HepG2 (cell line): ENCODE results near the gene SNRPD2. TPM values are rescaled to one million over a fixed set of nuclear protein-coding genes. Genes with fewer than 3 reads are reported as not detected.

ENCODE experiments used
- ATAC-seq: fragments of 200-7000 bp; cut with Tn5 transposase; 3 replicates; pipeline ENCODE4 v1.9.1; 2020; ENCODE audit warnings: mild to moderate bottlenecking, moderate library complexity
- BruUV-seq: library from RNA; stranded (reverse); fragments of 400-500 nt; replicated peaks from 2 replicates; lab custom pipeline; 2021; lab: Mats Ljungman, UMichigan
- CTCF ChIA-PET: fragments of 300-600 bp; formaldehyde crosslinking; extraction: SDS; loops from one replicate; lab custom pipeline; 2021; ENCODE audit warnings: low total read pairs, inconsistent platforms, low intra/inter-chr PET ratio; lab: Yijun Ruan, JAX
- POLR2A ChIA-PET: fragments of 350-600 bp; sonication (Branson Sonifier 250); formaldehyde crosslinking; loops from one replicate; lab custom pipeline; 2020; ENCODE audit warnings: antibody characterized with exemption, inconsistent platforms; lab: Yijun Ruan, JAX
- DNase-seq: peaks from one replicate; pipeline ENCODE4 v3.0.0-alpha.2; 2015; ENCODE audit warnings: low spot score
- FAIRE-seq: peaks from 3 replicates; lab custom pipeline; 2011; peaks lifted over from hg19 to GRCh38; lab: Jason Lieb, UNC
- H2AFZ ChIP-seq: one replicate; pipeline ENCODE4 v1.6.1; 2011; ENCODE audit warnings: low read length, inconsistent platforms
- H3K27ac ChIP-seq: fragments of 300-600 bp; 3 replicates; pipeline ENCODE4 v1.8.0; 2011; ENCODE audit warnings: mixed run types, mild to moderate bottlenecking, mixed read lengths, low read length, inconsistent platforms; ENCODE audit not compliant: insufficient read depth; ENCODE audit errors: extremely low read length
- H3K27me3 ChIP-seq, 2 experiments: fragments of 200-600 bp in 1 of 2; 2 replicates in 1 of 2; 3 replicates in 1 of 2; pipeline versions ENCODE4 v1.6.0 to v1.8.0; 2011; ENCODE audit warnings: low read length in 2 of 2, mild to moderate bottlenecking in 2 of 2, moderate library complexity in 2 of 2, inconsistent platforms in 1 of 2; ENCODE audit not compliant: insufficient read depth in 2 of 2, control insufficient read depth in 1 of 2
- H3K36me3 ChIP-seq, 2 experiments: fragments of 200-600 bp in 1 of 2; replicated peaks in 1 of 2; 2 replicates in 1 of 2; 3 replicates in 1 of 2; pipeline versions ENCODE4 v1.5.1 to v1.8.0; 2011; ENCODE audit warnings: low read length in 2 of 2, inconsistent platforms in 1 of 2; ENCODE audit not compliant: insufficient read depth in 2 of 2, control insufficient read depth in 1 of 2
- H3K4me1 ChIP-seq: 2 replicates; pipeline ENCODE4 v1.5.1; 2012; ENCODE audit warnings: low read length, inconsistent platforms; ENCODE audit not compliant: insufficient read depth
- H3K4me2 ChIP-seq: 2 replicates; pipeline ENCODE4 v1.6.0; 2011; ENCODE audit warnings: low read depth, low read length, inconsistent platforms
- H3K4me3 ChIP-seq, 3 experiments: fragments of 200-600 bp in 1 of 3; sonication (generic), shearing (Covaris generic) in 1 of 3; replicated peaks in 1 of 3; 2 replicates each; pipeline ENCODE4 v1.5.1; 2011 to 2016; ENCODE audit warnings: low read length in 3 of 3, inconsistent platforms in 2 of 3, low read depth in 2 of 3, mild to moderate bottlenecking in 2 of 3, control low read depth in 1 of 3, mixed read lengths in 1 of 3; ENCODE audit not compliant: insufficient read depth in 1 of 3
- H3K79me2 ChIP-seq: one replicate; pipeline ENCODE4 v1.6.1; 2011; ENCODE audit warnings: low read length, inconsistent platforms; ENCODE audit not compliant: insufficient read depth
- H3K9ac ChIP-seq: 2 replicates; pipeline ENCODE4 v1.6.0; 2011; ENCODE audit warnings: mild to moderate bottlenecking, low read depth, low read length, inconsistent platforms; ENCODE audit not compliant: insufficient read depth
- H3K9me3 ChIP-seq: 2 replicates; pipeline ENCODE4 v1.5.1; 2012; ENCODE audit warnings: mild to moderate bottlenecking, low read length
- H4K20me1 ChIP-seq: 2 replicates; pipeline ENCODE4 v1.6.0; 2011; ENCODE audit warnings: inconsistent platforms, mild to moderate bottlenecking, low read length, moderate library complexity; ENCODE audit not compliant: insufficient read depth
- ADNP ChIP-seq: sonication (generic); formaldehyde crosslinking; IDR thresholded peaks from 2 replicates; pipeline ENCODE4 v1.4.0; 2020; ENCODE audit warnings: missing genetic modification reagents
- ERF ChIP-seq: IDR thresholded peaks from 2 replicates; pipeline ENCODE4 v1.6.1; 2018; ENCODE audit warnings: missing biosample characterization, missing genetic modification reagents
- HBP1 ChIP-seq: IDR thresholded peaks from 2 replicates; pipeline ENCODE4 v1.6.1; 2016; ENCODE audit warnings: low read depth, control low read depth
- REPIN1 ChIP-seq: sonication (generic); formaldehyde crosslinking; IDR thresholded peaks from 2 replicates; pipeline ENCODE4 v1.8.0; 2022; ENCODE audit warnings: missing genetic modification reagents, low read depth, mild to moderate bottlenecking, borderline replicate concordance
- SP4 ChIP-seq: sonication (generic); formaldehyde crosslinking; IDR thresholded peaks from 2 replicates; pipeline ENCODE4 v1.8.1; 2023; ENCODE audit warnings: mild to moderate bottlenecking, missing genetic modification reagents
- THAP7 ChIP-seq: sonication (generic); formaldehyde crosslinking; IDR thresholded peaks from 2 replicates; pipeline ENCODE4 v1.8.1; 2023; ENCODE audit warnings: mild to moderate bottlenecking, missing genetic modification reagents
- ZFP36 ChIP-seq: fragments of 150-350 bp; IDR thresholded peaks from 2 replicates; pipeline ENCODE4 v1.6.1; 2018; ENCODE audit warnings: borderline replicate concordance, low read length, low read depth; ENCODE audit not compliant: partially characterized antibody
- ZMYM3 ChIP-seq: sonication (generic); formaldehyde crosslinking; IDR thresholded peaks from 2 replicates; pipeline ENCODE4 v1.5.1; 2020; ENCODE audit warnings: mild to moderate bottlenecking, missing genetic modification reagents
- ZNF501 ChIP-seq: sonication (generic); formaldehyde crosslinking; IDR thresholded peaks from 2 replicates; pipeline ENCODE4 v1.5.1; 2020; ENCODE audit warnings: mild to moderate bottlenecking, moderate library complexity, missing genetic modification reagents
- ZNF629 ChIP-seq: sonication (generic); formaldehyde crosslinking; conservative IDR thresholded peaks from 2 replicates; pipeline ENCODE4 v1.5.0; 2020; ENCODE audit warnings: missing genetic modification reagents
- ZNF687 ChIP-seq: sonication (generic); formaldehyde crosslinking; IDR thresholded peaks from 2 replicates; pipeline ENCODE4 v1.5.1; 2020; ENCODE audit warnings: mild to moderate bottlenecking, missing genetic modification reagents, moderate library complexity
- WGBS: methylation state at CpG from one replicate; pipeline ENCODE4 v1.1.6; 2017; ENCODE audit warnings: low lambda C conversion rate; 5-methylcytosine and 5-hydroxymethylcytosine counted together
- in situ Hi-C: cut with HindIII; loops from 2 replicates; pipeline ENCODE4 v1.10.0; 2017; ENCODE audit warnings: low pct_unique_long_range_greater_than_20kb; ENCODE audit not compliant: extremely low pct_ligation_motif_present
- intact Hi-C: fragments of 100-400 bp; cut with micrococcal nuclease; formaldehyde crosslinking; loops from one replicate; pipeline ENCODE4 v1.10.0; 2022; ENCODE audit not compliant: unreplicated experiment
- polyA plus RNA-seq, 8 experiments: library from polyadenylated mRNA; depleted of rRNA in 3 of 8; stranded (reverse) in 7 of 8; unstranded in 1 of 8; fragments of >200 nt; fragmentation: Illumina TruSeq in 4 of 8; extraction: Trizol in 4 of 8; gene quantifications; 2 replicates each; pipeline versions ENCODE4 v1.2.1 to v1.2.3, GENCODE V29; 2011 to 2016; ENCODE audit warnings: low read depth in 4 of 8, missing spikeins in 1 of 8, mixed read lengths in 1 of 8; ENCODE audit not compliant: insufficient read depth in 1 of 8
- total RNA-seq, 5 experiments: library from RNA; depleted of rRNA; stranded (reverse); fragments of >200 nt; fragmentation: Illumina TruSeq; extraction: Trizol; gene quantifications; 2 replicates each; pipeline ENCODE4 v1.2.3, GENCODE V29; 2016; ENCODE audit warnings: low read depth in 1 of 5

SNRPD2 gene
- total and polyA plus RNA-seq, 2 of the 13 experiments (the other 11 are each of a cell fraction or from before 2014, with no cell fraction given), result 299 to 485 TPM

- H4K20me1 ChIP-seq, result no peaks in the 10 kb centered on the region
- peak; percentile 94 for DNase-seq
- H3K4me2 ChIP-seq, result peak overlapping the region; percentile 97
- H3K9ac ChIP-seq, result peak overlapping the region; percentile 53; the same call in 1 of the 2 replicates
- H3K27me3 ChIP-seq, result no peaks in the 10 kb centered on the region; a peak in 1 of 5 replicates
- H3K79me2 ChIP-seq, result no peaks in the 10 kb centered on the region
- in situ Hi-C loops (no loop called here), intact Hi-C loops (loop anchor here (1.0 kb wide), 1 partner anchor 15 kb away; the partner anchor contains the start of gene QPCTL)
- H2AFZ ChIP-seq, result no peak overlapping the region
- no peaks in the 10 kb centered on the region for H3K36me3 ChIP-seq
- WGBS, result 19% methylated on average over 36 of the region's 49 CpGs
- peak; percentile 87 for FAIRE-seq
- peaks cover 33% of the 10 kb centered on the region for H3K4me1 ChIP-seq
- POLR2A ChIA-PET, result interaction anchor here (0.6 to 5.3 kb wide), 15 partner anchors 8 to 208 kb away, joined by 3 to 44 read pairs (median 4); partner anchors contain the start of genes EML2, FBXO46, GIPR and OPA3
- peak; percentile 81 for ATAC-seq
- CTCF ChIA-PET, result no interaction called here
- no TSS peak for BruUV-seq
- no peak overlapping the region for H3K27ac ChIP-seq
- no peaks in the 10 kb centered on the region for H3K9me3 ChIP-seq
- peak overlapping the region; percentile 47 to 85 (median 55) for H3K4me3 ChIP-seq
- peak; percentile 33; the same call in 1 of the 2 replicates for TF ChIP-seq ERF
- 0 out of 2 replicates have a peak, but pooled peaks have one; percentile 20 for TF ChIP-seq ZNF629
- peak; percentile 94 for TF ChIP-seq ZMYM3 (CRISPR knock-in tag)
- TF ChIP-seq HBP1 (CRISPR knock-in tag), result no peak
- 0 out of 2 replicates have a peak, but pooled peaks have one; percentile 35 for TF ChIP-seq ZNF501 (CRISPR knock-in tag)
- TF ChIP-seq ZNF687 (CRISPR knock-in tag), result peak; percentile 44; the same call in 1 of the 2 replicates
- peak; percentile 59; the same call in 1 of the 2 replicates for TF ChIP-seq ADNP (CRISPR knock-in tag)
- TF ChIP-seq ZFP36, result peak; percentile 88
- 0 out of 2 replicates have a peak, but pooled peaks have one; percentile 30 for TF ChIP-seq SP4 (CRISPR knock-in tag)
- TF ChIP-seq THAP7 (CRISPR knock-in tag), result peak; percentile 41; the same call in 1 of the 2 replicates
- no peak for TF ChIP-seq REPIN1 (CRISPR knock-in tag)
These were observed 14.2 kb downstream of the SNRPD2 start for GRCh38 chr19:45677351-45678230.
